NCI-H1105 (cell line): ENCODE results near the gene XPA.
"Not testable (repeated sequence)": the region's sequence is repeated elsewhere in the genome, so short reads cannot be mapped to it uniquely, and the experiment has no call there.

ENCODE experiments used
- DNase-seq: peaks from one replicate; lab custom pipeline; 2025; lab: John Stamatoyannopoulos, UW

The XPA gene

GRCh38 chr9:97696803-97697601 is at the start of gene XPA:
TSS of gene XPA (minus strand) at chr9:97697340. CDS start at chr9:97697292, 48 bp downstream.
- peak; percentile 93 for DNase-seq

DNA sequence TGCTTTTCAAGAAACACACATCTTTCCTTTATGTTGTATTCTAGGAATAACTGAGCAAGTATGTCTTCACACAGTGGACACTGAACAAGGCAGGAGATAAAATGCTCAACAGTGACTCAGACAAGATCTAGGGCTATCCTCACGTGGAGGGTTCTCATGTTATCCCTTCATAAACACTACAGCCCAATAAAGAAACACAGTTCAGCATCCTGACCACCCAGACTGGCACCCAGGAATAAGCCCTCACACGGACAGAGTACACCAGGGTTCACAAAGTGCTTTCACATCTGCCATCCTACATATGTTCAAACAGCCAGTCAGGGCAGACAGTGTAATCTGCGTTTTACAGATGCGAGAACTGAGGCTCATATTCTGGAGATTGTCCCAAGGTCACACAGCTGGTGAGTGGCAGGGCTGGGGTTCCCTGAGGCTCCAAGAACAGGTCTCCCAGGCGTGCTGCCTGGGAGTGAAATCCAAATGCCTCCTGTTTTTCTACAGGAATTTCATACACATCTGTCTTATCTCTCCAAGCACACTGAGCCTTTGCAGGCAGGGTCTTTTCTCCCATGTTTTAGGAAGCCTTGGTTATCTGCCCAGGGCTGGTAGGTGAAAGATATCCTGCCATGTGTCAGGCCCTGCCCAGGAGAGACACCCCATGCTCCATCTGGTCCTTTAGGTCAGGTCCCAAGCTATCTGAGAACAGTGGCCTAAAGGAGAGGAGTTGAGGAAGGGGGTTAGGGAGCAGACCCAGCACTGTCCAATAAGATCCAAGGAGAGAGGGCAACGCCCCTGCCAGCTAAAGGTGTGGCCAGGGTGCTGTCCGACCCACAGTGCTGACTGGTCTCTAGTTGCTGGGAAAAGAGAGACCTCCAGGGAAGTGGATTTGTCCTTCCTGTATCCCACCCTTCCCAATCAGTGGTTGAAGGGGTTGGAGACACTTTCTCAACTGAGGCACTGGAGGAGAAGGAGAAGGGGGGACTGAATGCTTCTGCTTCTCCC is 47.9 kb upstream of the XPA start:
- no peak for DNase-seq

- DNase-seq = not testable (repeated sequence)
Measured at GRCh38 chr9:97744025-97744424, 46.9 kb upstream of the XPA start.

DNA sequence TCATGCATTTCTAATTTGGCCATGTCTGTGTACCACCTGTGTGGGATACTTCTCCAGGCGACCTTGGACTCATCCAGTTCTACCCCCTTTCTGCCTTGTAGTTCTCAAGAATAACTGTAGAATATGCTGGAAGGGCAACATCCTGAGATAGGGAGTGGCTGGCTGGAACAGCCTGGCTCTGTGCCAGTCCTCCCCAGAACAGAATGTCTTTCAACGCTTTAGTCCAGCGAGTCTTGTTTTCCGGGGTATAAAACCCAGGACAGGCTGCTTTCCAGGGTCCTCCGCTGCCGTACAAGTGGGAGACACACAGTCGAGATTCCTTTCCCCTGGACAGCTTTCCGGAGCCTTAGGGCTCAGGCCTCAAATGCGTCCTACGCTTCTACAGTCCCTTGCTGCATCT is 45.4 kb upstream of the XPA start:
- no peak for DNase-seq

DNA sequence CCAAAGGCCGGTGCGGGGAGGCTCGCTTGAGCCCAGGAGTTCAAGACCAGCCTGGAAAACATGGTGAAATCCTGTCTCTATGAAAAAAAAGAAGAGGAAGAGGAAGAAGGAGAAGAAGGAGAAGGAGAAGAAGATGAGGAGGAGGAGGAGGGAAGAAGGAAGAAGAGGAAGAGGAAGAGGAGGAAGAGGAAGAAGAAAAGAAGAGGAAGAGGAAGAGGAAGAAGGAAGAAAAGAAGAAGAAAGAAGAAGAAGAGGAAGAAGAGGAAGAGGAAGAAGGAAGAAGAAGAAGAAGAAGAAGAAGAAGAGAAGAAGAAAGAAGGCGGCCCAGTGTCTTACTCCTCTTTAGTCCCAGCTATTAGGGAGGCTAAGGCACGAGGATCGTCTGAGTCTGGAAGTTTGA is 44.8 kb upstream of the XPA start:
- DNase-seq = no peak

DNA sequence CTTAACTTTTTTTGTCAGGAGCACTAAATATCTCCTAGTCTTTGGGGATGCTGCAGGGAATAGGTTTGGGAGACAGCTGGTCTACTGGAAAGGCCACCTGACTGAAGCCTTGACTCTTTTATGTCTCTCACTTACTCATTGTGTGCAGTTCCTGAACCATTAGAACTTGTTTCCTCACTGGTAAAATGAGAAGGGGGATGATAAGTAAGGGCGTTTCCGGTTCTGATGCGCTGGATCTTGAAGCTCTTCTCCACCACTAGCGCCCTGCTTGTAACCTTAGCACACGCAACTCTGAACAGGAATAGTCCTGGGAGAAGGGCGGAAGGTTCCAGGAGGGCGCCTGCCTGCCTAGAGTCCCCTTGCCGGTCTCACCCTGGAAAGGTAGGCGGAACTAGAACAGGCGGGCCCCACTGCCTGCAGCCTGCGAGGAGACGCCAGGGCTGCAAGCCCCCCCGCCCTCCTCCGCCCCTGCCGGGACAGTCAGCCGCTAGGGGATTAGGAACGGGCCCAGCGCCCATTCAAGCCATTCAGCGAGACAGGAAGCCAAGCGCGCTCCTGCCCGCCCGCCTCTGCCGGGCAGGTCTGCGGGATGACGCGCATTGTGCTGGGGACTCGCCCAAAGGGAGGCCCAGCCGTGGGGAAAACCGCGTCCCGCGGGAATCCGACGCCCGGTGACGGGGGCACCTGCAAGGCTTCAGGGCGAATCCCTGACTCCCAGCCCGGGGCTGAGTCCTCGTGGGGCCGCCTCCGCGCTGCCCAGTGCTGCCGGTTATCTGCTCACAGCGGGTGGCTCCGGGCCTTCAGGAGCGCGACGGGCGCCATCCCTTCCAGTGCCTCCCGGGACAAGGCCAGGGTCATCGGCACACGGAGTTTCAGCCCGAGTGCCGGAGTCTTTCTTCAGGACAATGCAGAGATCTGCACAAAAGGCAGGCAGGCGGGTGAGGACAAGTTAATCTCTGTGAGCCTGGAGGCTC is 44.0 kb upstream of the XPA start:
- no peak for DNase-seq

GRCh38 chr9:97737429-97737828 is 40.3 kb upstream of the XPA start:
- DNase-seq = no peak

GRCh38 chr9:97735070-97735600 is 38.0 kb upstream of the XPA start:
- no peak for DNase-seq

GRCh38 chr9:97726716-97727115 is 29.6 kb upstream of the XPA start:
- no peak for DNase-seq

- DNase-seq = no peak
Measured at GRCh38 chr9:97723819-97724218, 26.7 kb upstream of the XPA start.

GRCh38 chr9:97722331-97722730 is 25.2 kb upstream of the XPA start:
- no peak for DNase-seq

DNA sequence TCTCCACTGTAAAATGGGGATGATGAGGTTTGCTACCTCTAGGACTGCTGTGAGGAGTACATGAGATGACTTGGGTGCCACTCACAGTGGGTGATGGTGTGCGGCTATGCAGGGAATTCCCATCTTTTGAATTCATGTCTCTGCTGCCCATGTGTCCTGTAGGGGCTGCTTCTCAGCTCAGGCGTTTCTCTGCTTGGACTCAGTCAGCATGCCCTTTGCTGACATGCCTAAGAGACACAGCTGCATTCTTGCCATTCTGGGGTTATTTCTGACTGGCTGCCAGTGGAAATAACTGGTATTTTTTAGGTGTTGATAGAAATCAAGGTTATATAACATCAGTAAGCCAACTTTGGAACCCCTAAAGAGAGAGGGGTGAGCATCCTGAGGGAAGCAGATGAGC is 24.3 kb upstream of the XPA start:
- no peak for DNase-seq

DNA sequence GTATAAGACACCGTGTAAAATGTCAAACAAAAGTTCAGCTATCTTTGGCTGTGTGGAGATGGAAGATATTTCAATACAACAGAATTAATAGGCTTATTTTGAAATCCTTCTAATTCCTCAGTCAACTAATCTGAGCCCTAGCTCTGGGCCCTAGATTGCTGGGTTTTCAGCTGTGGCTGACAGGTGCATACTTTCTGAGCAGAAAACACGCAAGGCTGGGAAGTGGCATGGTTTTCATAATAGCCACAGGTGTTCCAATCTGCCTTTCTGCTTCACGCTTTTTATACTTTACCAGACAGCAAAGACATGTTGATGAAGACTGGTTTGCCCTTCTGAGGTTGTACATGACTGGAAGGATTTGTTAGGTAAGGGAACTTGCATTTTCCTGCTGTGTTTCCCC is 20.7 kb upstream of the XPA start:
- DNase-seq = no peak

- DNase-seq = no peak
Measured at GRCh38 chr9:97714435-97714834, 17.3 kb upstream of the XPA start.

GRCh38 chr9:97711223-97711626 is 14.1 kb upstream of the XPA start:
- no peak for DNase-seq

DNA sequence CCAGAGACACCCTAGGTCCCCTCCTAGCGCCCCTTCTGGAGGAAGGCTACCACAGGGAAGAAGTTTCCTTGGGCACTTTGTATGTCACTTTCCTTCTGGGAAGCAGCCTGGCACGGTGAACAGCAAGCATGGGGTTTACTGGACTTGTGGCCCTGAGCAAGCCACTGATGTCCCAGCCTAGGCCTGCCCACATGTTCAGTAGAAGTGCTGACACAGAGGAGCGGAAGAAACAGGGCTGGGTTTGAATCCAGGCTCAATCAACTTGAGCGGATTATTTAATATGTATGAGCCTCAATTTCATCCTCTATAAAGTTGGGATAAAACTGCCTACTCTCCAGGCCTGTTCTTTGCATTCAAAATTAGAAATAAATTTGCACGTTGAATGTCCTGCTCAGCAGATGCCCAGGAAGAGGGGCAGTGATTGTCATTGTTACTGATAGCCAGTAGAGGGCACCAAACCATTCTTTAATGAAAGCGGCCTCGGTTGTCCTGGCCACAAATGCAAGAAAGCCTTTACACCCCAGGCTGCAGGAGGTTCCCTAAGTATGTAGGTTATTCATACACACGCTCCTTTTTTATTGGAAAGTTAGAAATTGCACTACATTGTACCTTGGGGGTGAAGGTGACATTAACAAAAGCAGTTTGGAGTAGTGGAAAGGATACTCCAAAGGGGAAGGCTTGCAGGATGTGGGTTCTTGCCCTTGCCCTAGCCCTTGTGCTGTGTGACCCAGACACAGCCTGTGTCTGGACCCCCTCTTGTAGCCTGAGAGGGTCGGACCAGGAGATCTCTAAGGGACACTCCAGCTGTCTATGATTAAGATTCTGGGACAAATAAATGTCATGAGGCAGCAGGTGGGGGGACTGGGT is 13.4 kb upstream of the XPA start:
- DNase-seq = peak; percentile 52

- no peak for DNase-seq
Measured at GRCh38 chr9:97706246-97706645, 9.1 kb upstream of the XPA start.

GRCh38 chr9:97705354-97705950 is 8.3 kb upstream of the XPA start:
- DNase-seq = no peak

DNA sequence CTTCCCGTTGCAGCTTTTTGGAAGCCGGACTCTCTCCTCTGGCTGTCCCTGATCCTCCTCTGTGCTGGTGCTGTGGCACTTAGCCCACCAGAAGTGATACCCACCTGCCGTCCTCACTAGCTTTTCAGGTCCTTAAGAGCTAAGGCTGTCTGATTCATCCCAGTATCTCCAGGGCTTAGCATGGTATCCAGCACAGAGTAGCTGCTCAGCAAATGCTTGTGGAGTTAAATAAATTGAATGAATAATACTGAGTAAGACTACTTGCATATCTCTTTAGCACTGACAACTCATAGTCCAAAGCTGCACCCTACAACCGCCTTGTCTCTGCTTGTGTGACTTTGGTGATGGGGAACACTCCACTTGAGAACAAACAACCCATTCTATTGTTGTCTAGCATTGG is 7.7 kb upstream of the XPA start:
- DNase-seq = no peak

- no peak for DNase-seq
Measured at GRCh38 chr9:97704345-97704677, 7.2 kb upstream of the XPA start.
